Stimulated activated CD8-positive, alpha-beta memory T cell treated with anti-CD3 and anti-CD28 coated beads, Interleukin-15, amount 100 ng/mL, for 48 hours (primary cell): Measurements from ENCODE around the gene ASXL2.
A peak's percentile ranks its signal among the peaks of the same experiment; 100 is the strongest.
"Not testable (repeated sequence)": the region's sequence is repeated elsewhere in the genome, so short reads cannot be mapped to it uniquely, and the experiment has no call there.

Source experiments
- DNase-seq, 2 donors: peaks; one replicate each; pipeline ENCODE4 v3.0.0-alpha.2; 2020; ENCODE audit warnings: low read depth in 2 of 2

Gene ASXL2

DNA sequence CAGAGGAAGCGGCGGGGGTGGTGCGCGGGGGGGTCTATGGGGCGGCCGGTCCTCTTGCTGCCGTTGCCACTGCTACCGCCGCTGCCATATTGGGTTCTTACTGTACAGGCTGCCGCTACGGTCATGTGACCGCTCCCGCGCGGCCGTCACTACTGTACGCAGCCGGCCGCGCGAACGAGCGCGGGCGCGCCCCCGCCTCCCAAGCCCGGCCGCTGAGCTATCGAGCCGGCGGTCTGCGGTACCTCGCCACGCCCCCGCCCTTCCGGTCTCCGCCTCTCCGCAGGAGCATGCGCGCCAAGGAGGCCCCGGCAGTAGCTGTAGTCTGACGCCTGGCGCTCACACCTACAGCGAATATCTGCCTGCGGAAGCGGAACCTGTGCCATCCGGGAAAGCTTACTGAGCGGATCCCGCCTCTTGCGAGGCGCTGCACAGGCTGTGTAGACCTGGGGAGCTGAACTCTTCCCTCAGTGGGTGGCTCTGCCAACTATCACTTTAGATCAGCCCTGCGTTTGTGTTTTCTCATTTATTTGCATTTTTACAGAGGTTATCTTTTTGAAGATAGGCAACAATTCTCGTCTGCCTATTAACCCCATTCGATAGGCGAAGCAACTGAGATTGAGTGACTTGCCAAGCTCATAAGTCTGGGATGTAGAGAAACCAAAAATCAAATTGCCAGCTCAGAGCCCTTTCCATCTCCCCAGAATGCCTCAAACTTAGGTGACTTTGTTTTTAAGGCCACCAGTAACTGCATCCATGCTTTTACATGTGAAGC is at the start of gene ASXL2:
Gene ASXL2, minus strand, starts transcription at position 127 of the 772 bp plus-strand sequence. CDS start 265 bp downstream, outside the sequence.
- peak; percentile 98 for DNase-seq

- peak in 1 of 2 donors; percentile 7 for DNase-seq
Measured at GRCh38 chr2:25926984-25927756, 48.9 kb upstream of the ASXL2 start.

DNA sequence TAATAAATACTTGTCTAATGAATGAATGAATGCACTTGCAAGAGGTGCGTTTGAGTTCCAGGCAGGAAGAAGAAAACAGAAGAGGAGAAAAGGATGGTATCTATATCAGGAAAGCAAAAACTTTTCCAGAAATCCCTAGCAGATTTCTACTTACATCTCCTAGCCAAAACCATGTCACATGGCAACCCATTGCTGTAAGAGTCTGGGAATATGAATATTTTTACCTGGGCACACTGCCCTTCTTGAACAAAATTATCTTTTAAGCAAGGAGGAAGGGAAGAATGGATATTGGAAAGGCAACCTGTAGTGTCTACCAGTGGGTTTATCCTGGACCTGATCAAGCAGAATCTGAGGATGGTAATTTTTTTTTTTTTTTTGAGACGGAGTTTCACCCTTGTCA is 44.2 kb upstream of the ASXL2 start:
- DNase-seq = no peak

- no peak for DNase-seq
Measured at GRCh38 chr2:25920786-25921415, 42.6 kb upstream of the ASXL2 start.

GRCh38 chr2:25920336-25920735 is 42.0 kb upstream of the ASXL2 start:
- DNase-seq = no peak

GRCh38 chr2:25917832-25918231 is 39.5 kb upstream of the ASXL2 start:
- DNase-seq = no peak

GRCh38 chr2:25917411-25917810 is 39.1 kb upstream of the ASXL2 start:
- not testable (repeated sequence) for DNase-seq

DNA sequence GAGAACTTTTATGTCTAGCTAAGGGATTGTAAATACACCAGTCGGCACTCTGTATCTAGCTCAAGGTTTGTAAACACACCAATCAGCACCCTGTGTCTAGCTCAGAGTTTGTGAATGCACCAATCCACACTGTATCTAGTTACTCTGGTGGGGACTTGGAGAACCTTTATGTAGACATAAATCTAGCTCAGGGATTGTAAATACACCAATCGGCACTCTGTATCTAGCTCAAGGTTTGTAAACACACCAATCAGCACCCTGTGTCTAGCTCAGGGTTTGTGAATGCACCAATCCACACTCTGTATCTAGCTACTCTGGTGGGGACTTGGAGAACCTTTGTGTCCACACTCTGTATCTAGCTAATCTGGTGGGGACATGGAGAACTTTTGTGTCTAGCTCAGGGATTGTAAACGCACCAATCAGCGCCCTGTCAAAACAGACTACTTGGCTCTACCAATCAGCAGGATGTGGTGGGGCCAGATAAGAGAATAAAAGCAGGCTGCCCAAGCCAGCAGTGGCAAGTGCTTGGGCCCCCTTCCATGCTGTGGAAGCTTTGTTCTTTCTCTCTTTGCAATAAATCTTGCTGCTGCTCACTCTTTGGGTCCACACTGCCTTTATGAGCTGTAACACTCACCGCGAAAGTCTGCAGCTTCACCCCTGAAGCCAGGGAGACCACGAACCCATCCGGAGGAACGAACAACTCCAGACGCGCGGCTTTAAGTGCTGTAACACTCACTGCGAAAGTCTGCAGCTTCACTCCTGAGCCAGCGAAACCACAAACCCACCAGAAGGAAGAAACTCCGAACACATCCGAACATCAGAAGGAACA is 37.9 kb upstream of the ASXL2 start:
- peak; percentile 21 to 34 for DNase-seq

GRCh38 chr2:25915411-25915810 is 37.1 kb upstream of the ASXL2 start:
- not testable (repeated sequence) for DNase-seq

DNA sequence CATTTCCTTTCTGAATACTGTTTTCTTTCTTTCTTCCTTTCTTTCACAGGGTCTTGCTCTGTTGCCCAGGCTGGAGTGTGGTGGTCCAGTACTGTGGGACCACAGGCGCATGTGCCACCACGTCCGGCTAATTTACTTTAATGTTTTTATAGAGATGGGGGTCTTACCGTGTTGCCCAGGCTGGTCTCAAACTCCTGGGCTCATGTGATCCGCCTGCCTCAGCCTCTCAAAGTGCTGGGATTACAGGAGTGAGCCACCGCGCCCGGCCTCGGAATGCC is 35.3 kb upstream of the ASXL2 start:
- not testable (repeated sequence) for DNase-seq

DNA sequence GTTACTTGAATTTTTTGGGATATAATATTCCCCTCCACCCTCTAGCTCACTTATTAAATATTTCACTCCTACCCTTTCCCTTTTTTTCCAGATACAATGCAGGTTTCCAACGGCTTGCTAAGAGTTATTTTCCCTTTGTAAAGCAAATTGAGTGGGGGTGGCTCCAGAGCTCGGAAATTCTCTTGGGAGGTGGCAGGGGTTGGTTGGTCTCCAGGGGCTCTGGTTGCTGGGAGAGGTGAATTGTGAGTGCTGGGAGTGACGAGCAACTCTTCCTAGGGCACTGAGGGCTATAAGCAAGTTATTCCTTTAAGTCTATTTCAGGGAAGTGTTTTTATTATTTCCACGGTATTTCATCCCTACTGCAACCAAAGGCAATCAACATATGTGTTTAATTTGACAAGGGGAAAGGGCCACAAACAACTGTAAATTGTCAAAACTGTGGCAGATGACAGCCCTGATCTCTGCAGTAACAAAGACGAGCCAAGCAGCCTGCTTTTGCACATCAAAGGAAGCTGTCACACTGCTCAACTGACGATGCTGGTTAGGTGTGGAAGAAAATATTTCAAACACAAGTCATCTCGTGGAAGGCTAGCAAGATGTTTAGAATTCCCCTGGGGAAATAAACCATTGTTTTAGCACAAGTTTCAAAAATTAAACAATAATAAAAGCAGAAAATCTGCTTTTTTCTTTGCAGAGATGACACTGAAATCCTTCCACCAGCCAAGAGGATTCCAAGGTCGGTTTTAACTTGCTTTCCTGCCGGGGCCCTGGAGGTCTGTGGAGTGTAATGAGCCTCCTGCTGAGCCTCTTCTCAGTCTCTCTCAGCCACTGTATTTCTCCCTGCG is 34.8 kb upstream of the ASXL2 start:
- DNase-seq = no peak

GRCh38 chr2:25909574-25909973 is 31.3 kb upstream of the ASXL2 start:
- not testable (repeated sequence) for DNase-seq

DNA sequence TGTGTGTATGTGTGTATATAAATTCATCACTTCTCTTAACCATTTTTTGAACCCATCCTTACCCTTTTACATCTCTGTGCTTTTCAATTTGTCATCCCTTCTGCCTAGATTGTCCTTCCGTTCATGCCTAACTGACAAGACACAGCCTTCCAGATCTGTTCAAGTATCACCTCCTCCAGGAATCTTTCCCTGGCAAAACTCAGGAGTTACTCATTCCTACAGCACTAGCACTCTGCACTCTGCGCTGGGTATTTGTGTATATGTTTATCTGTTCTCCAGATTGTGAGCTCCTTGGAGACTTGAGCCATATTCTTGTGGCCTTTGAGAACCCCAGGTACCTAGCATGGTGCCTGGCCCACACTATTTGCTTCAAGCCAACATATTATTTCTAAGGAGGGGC is 26.8 kb upstream of the ASXL2 start:
- DNase-seq = no peak

DNA sequence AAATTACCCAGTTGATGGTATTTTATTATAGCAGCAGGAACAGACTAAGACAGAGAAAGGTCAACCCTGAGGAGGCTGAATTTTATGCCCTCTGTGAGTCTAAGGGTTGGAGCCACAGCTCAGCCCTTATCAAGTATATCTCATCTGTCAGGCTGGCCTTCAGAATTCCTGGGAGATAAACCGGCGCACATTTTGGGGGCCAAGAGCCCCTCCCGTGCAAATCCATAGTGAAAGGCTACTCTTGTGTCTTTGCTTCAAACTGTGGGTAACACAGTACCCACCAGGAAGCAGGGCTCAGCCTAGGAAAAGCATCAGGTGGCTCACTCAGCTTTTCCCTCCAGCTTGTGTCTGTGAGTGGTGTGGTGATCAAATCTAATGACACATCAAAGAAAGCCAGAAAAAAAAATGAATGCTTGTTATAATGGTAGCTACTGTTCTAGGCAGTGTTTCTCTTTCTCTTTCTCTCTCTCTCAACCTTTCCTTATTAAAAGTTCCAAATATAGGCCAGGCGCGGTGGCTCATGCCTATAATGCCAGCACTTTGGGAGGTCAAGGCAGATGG is 25.0 kb upstream of the ASXL2 start:
- no peak for DNase-seq

DNA sequence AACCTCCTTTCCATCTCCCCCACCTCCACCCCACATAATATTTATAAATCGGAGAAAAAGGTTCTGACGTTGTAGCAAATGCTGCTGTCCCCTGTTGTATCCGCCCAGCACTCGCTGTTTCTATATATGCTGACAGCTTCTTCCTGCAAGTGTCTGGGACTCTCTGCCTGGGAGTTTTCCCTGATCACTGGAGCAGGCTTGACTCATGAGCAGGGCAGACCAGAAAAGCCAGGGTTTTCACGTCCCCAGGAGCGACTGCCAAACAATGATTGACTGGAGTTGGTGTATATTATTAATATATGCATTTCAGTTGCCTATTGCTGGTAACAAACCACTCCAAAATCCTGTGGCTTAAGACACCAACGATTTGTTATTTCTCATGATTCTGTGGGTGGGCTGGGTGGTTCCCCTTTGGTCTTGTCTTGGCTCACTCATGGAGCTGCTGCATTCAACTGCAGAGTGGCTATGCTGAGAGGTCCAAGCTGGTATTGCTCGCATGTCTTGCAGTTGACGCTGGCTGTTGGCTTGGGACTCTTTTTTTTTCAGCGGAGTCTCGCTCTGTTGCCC is 21.2 kb upstream of the ASXL2 start:
- no peak for DNase-seq

- no peak for DNase-seq
Measured at GRCh38 chr2:25897506-25897905, 19.2 kb upstream of the ASXL2 start.

DNA sequence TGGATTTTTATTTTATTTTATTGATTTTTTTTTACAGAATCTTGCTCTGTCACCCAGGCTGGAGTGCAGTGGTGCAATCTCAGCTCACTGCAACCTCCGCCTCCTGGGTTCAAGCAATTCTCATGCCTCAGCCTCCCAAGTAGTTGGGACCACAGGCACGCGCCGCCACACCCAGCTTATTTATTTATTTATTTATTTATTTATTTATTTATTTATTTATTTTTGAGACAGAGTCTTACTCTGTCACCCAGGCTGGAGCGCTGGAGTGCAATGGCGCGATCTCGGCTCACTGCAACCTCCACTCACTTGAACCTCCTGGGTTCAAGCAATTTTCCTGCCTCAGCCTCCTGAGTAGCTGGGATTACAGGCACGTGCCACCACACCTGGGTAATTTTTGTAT is 18.0 kb upstream of the ASXL2 start:
- DNase-seq = not testable (repeated sequence)

DNA sequence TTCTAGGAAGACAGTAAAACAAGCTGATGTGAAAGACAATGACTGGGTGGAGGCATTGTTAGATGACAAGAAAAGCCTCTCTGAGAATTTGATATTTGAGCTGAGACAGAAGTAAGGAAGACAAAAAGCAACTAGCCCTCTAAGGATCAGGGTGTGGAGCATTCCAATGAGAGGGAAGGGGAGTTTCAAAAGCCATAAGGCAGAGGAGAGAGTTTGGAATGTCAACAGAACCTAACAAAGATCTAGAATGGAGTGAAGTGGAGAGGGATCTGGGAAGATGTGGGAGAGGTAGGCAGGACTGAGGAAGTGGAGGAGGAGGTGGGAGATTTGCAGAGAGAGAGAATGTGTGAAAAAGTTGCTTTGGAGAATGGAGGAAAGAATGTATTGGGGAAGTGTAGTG is 17.3 kb upstream of the ASXL2 start:
- DNase-seq = no peak

- no peak for DNase-seq
Measured at GRCh38 chr2:25895018-25895417, 16.7 kb upstream of the ASXL2 start.

GRCh38 chr2:25894135-25894830 is 16.0 kb upstream of the ASXL2 start:
- no peak for DNase-seq
